ENCODE results near the gene PPP1R13L. TPM values are rescaled to one million over a fixed set of nuclear protein-coding genes. Genes with fewer than 3 reads are reported as not detected.

Gene PPP1R13L
- total and polyA plus RNA-seq, 12 donors = 1.7 to 95.2 (median 35.2) TPM

DNA sequence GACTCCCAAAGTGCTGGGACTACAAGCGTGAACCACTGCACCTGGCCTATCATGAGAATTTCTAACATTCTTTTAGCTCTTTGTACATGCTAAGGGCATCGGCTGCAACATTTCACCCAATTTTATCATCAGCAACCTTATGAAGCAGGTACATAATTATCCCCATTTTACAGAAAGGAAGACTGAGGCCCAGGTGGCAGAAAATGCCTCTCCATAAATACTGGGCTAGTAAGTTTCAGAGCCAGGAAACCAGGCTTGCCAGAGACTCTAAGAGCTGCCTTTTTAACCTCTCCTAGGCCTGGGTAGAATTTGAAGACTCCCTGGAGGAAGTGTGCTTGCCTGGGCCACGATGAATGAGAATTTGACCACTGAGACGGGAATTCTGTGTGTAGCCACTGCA, 36.7 kb downstream of the PPP1R13L start:
- no peak overlapping the region for H3K27ac ChIP-seq
- peaks cover 0 to 5% of the 10 kb centered on the region in 2 donors for H3K36me3 ChIP-seq (replicated peaks in 1 of 2)
- DNase-seq = no peak
- no peaks in the 10 kb centered on the region for H3K27me3 ChIP-seq
- H3K4me1 ChIP-seq (replicated peaks in 1 of 2) = peaks cover 0 to 6% of the 10 kb centered on the region in 2 donors
- 94 to 98% (median 97%) methylated on average over 4 of the region's 4 CpGs for WGBS, 4 donors
- intact Hi-C loops (cut with DNase I) = no loop called here
- H3K9me3 ChIP-seq (replicated peaks in 1 of 3) = no peaks in the 10 kb centered on the region
- H3K4me3 ChIP-seq = no peak overlapping the region
- TF ChIP-seq POLR2A (IDR thresholded peaks at IDR 0.05) = no peak
- TF ChIP-seq, protein P1, sequence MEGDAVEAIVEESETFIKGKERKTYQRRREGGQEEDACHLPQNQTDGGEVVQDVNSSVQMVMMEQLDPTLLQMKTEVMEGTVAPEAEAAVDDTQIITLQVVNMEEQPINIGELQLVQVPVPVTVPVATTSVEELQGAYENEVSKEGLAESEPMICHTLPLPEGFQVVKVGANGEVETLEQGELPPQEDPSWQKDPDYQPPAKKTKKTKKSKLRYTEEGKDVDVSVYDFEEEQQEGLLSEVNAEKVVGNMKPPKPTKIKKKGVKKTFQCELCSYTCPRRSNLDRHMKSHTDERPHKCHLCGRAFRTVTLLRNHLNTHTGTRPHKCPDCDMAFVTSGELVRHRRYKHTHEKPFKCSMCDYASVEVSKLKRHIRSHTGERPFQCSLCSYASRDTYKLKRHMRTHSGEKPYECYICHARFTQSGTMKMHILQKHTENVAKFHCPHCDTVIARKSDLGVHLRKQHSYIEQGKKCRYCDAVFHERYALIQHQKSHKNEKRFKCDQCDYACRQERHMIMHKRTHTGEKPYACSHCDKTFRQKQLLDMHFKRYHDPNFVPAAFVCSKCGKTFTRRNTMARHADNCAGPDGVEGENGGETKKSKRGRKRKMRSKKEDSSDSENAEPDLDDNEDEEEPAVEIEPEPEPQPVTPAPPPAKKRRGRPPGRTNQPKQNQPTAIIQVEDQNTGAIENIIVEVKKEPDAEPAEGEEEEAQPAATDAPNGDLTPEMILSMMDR (IDR thresholded peaks at IDR 0.05) = no peak

DNA sequence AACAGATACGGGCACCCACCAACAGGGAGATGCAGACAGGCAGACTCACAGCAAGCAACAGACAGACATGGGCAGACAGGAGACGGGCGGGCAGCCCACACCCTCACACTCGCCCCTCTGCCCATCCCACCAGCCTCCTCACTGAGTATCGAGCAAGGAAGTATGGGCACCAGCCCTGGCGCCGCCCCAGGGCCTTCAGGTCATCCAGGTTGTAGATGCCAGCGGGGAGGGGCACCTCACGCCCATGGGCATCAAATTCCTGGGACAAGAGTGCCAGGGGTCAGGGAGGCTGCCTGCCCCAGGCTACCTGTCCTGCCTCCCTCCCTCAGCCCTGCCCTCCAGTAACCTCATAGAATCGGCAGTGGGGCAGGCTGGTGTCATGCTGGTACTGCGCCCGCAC, 40.2 kb downstream of the PPP1R13L start:
- intact Hi-C loops (cut with DNase I) = no loop called here
- DNase-seq = no peak
- Histone ChIP-seq H3K4me3 (no peak overlapping the region), H3K36me3 (replicated peaks in 1 of 2) (peaks cover 0 to 15% of the 10 kb centered on the region in 2 donors), H3K9me3 (replicated peaks in 1 of 3) (no peaks in the 10 kb centered on the region), H3K27me3 (no peaks in the 10 kb centered on the region), H3K27ac (no peak overlapping the region), H3K4me1 (replicated peaks in 1 of 2) (peaks cover 0 to 3% of the 10 kb centered on the region in 2 donors)
- 91 to 94% (median 93%) methylated on average over 8 to 12 of the region's 12 CpGs; no CpG with 5 or more reads in 1 of the 4 donors for WGBS, 4 donors
- TF ChIP-seq, protein P1 (IDR thresholded peaks at IDR 0.05) = no peak
- no peak for TF ChIP-seq POLR2A (IDR thresholded peaks at IDR 0.05)

DNA sequence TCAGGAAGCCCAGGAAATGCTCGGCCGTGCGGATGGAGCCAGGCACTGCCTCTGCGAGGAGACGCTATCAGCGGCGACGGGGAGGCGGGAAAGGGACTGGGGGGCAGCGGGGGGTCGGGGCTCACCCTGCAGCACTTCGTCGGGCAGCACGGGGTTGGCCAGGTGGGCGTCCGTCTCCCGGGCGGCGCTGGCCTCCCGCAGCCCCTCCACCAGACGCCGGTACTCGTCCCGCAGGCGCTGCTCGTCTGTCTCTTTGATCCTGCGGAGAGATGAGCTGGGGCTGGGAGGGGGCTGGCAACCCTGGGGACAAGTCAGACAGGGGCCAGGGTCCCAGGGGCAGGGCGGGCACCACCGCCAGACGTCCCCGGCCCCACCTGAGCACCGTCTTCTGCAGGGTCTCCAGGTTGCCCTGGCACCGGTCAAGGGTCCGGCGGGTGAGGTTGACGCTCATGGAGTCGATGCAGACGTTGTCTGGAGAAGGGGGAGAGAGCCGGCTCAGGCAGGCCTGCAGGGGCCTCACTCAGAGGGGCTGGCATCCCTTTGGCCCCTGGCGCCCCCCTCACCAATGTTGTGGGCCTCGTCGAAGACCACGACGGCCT, 40.9 kb downstream of the PPP1R13L start:
- DNase-seq = no peak
- no peak for TF ChIP-seq POLR2A (IDR thresholded peaks at IDR 0.05)
- TF ChIP-seq, protein P1 (IDR thresholded peaks at IDR 0.05) = no peak
- no peaks in the 10 kb centered on the region for H3K4me1 ChIP-seq (replicated peaks in 1 of 2)
- 89 to 94% (median 92%) methylated on average over 18 to 44 of the region's 44 CpGs for WGBS, 4 donors
- no peak overlapping the region for H3K4me3 ChIP-seq
- H3K27ac ChIP-seq = no peak overlapping the region
- intact Hi-C loops (cut with DNase I) = no loop called here
- H3K27me3 ChIP-seq = no peaks in the 10 kb centered on the region
- H3K36me3 ChIP-seq (replicated peaks in 1 of 2) = peaks cover 0 to 18% of the 10 kb centered on the region in 2 donors
- no peaks in the 10 kb centered on the region for H3K9me3 ChIP-seq (replicated peaks in 1 of 3)

DNA sequence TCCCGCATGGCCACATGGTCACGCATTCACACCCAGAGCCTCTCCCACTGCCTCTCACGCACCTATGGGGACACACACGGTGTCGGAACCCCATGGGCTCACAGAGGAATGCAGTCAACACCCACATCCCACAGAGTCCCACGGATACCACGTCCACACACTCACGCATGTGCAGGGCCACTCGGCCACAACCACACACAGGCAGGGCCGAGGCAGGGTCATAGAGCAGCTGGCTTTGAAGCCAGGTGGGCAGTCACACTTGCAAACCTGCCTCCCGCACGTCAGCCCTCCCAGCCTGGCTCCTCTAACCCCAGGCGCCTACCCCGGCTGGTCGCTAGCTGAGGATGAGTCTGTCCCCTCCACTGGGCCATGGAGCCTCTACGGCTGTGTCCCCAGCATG, 42.6 kb downstream of the PPP1R13L start:
- H3K27me3 ChIP-seq = no peaks in the 10 kb centered on the region
- H3K4me1 ChIP-seq (replicated peaks in 1 of 2) = no peaks in the 10 kb centered on the region
- DNase-seq = no peak
- intact Hi-C loops (cut with DNase I) = no loop called here
- peaks cover 0 to 18% of the 10 kb centered on the region in 2 donors for H3K36me3 ChIP-seq (replicated peaks in 1 of 2)
- TF ChIP-seq, protein P1 (IDR thresholded peaks at IDR 0.05) = no peak
- no peak for TF ChIP-seq POLR2A (IDR thresholded peaks at IDR 0.05)
- 86 to 93% (median 92%) methylated on average over 7 to 16 of the region's 16 CpGs for WGBS, 4 donors
- H3K4me3 ChIP-seq = no peak overlapping the region
- H3K9me3 ChIP-seq (replicated peaks in 1 of 3) = no peaks in the 10 kb centered on the region
- no peak overlapping the region for H3K27ac ChIP-seq
